D721Med (cell line): ENCODE data around the gene HJV.

Source experiments
- DNase-seq: peaks from one replicate; pipeline ENCODE4 v3.0.0; 2011; ENCODE audit warnings: low spot score; ENCODE audit not compliant: insufficient read length
- FAIRE-seq: peaks from 2 replicates; lab custom pipeline; 2011; peaks lifted over from hg19 to GRCh38; lab: Jason Lieb, UNC
- TF ChIP-seq, protein P1 (sequence below): IDR thresholded peaks from 2 replicates; pipeline ENCODE4 v1.5.1; 2012; ENCODE audit warnings: mild to moderate bottlenecking, control low read depth; ENCODE audit not compliant: insufficient read depth; ENCODE audit errors: missing control alignments

The HJV gene

DNA sequence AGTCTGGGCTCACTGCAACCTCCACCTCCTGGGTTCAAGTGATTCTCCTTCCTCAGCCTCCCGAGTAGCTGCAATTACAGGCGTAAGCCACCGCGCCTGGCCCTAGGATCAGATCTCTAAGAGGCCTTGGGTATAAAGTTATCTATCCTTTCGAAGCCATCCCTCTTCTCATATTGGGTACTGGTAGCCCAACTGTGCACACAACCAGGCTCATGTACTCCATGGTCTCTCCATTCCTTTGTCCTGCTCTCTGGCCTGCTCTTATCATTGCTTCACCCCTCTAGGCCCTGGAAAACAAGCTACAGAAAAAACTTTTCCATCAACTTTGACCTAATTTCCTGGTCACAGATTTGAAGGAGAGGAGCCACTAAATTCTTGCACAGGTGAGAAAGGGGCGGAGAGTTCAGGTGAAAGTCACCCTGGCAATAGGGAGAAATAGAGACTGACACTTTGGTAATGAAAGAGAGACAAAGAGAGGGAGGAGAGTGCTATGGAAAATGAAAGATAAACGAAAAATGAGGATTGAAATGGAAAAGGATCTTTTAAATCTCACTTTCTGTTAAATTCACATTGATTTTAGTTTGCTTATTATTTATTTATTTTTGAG, 31.2 kb downstream of the HJV start:
- DNase-seq (no peak), FAIRE-seq (no peak)
- TF ChIP-seq, protein P1, sequence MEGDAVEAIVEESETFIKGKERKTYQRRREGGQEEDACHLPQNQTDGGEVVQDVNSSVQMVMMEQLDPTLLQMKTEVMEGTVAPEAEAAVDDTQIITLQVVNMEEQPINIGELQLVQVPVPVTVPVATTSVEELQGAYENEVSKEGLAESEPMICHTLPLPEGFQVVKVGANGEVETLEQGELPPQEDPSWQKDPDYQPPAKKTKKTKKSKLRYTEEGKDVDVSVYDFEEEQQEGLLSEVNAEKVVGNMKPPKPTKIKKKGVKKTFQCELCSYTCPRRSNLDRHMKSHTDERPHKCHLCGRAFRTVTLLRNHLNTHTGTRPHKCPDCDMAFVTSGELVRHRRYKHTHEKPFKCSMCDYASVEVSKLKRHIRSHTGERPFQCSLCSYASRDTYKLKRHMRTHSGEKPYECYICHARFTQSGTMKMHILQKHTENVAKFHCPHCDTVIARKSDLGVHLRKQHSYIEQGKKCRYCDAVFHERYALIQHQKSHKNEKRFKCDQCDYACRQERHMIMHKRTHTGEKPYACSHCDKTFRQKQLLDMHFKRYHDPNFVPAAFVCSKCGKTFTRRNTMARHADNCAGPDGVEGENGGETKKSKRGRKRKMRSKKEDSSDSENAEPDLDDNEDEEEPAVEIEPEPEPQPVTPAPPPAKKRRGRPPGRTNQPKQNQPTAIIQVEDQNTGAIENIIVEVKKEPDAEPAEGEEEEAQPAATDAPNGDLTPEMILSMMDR = no peak

DNA sequence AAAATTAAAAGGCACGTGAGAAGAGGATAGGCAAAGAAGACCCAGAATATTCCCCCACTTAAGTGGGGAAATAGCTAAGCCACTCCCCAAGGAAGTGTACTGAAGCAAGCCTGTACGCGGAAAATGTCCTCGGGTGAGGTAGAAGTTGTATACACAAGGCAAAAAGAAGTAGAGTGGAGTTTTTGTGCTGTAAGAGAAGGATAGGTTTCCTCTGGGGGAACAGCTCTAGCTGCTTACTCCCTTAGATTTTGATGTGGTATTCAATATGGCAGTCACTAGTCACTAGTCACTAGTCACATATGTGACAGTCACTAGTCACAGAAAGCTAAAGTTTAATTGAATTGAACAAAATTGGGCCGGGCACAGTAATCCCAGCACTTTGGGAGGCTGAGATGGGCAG, 32.8 kb downstream of the HJV start:
- FAIRE-seq (no peak), DNase-seq (no peak)
- TF ChIP-seq, protein P1 = no peak

DNA sequence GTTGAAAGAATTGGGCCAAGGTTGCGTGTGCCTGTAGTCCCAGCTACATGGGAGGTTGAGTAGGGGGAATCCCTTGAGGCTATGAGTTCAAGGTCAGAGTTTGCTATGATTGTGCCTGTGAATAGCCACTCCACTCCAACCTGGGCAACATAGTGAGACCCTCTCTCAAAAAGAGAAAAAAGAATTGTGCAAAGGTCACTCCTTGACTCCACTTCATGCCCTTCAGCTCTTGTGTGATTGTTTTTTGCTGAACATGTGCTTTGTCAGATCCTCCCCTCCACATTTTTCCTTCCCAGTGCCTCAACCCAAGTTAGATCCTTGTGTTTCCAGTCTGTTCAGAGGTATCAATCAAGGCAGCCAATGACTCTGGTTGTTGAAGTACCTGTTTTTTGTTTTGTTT, 33.6 kb downstream of the HJV start:
- TF ChIP-seq, protein P1 = no peak
- no peak for FAIRE-seq
- DNase-seq = no peak

DNA sequence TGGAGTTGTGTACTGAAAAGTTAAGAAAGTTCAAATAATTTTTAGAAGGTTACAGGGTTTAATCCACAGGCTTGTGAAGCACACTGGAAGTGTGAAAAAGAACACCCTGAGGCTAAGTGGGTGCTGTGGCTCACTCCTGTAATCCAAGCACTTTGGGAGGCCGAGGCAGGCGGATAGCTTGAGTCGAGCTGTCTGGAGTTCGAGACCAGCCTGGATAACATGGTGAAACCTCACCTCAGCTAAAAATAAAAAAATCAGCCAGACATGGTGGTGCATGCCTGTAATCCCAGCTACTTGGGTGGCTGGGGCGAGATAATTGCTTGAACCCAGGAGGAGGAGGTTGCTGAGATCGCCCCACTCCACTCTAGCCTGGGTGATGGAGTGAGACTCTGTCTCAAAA, 35.0 kb downstream of the HJV start:
- TF ChIP-seq, protein P1 = no peak
- FAIRE-seq = no peak
- no peak for DNase-seq

- FAIRE-seq (no peak), DNase-seq (no peak)
- TF ChIP-seq, protein P1 = no peak
These were observed 35.8 kb downstream of the HJV start for GRCh38 chr1:145985502-145986439.

DNA sequence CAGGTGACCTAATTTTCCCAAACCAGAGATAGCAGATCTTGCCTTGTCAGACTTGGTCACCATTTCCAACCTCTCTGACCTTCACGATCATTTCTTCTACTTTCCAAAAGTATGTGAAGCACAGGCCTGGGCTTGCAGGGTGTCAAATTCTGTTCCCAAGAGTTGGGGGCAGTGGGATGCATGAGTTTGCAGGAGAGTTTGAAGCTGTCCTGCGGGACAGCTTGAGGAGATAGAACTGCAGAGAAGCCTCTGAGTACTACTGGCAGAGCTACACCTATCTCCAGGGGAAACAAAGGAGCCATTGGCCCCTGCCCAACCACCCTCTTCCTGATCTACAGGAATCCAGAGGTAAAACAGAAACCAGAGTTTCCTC, 36.4 kb downstream of the HJV start:
- TF ChIP-seq, protein P1 = no peak
- DNase-seq (no peak), FAIRE-seq (no peak)
